Daoy (cell line): Measurements from ENCODE around the gene NEK6. TPM values are rescaled to one million over a fixed set of nuclear protein-coding genes. Genes with fewer than 3 reads are reported as not detected.

Experiments used
- DNase-seq: peaks from one replicate; pipeline ENCODE4 v3.0.0-alpha.2; 2015; ENCODE audit warnings: low read depth
- total RNA-seq: library from RNA; depleted of rRNA; stranded (reverse); fragments of >200 nt; shearing (Covaris generic); gene quantifications from 2 replicates; pipeline ENCODE4 v1.2.3, GENCODE V29; 2014

The NEK6 gene
- total RNA-seq, 1 experiment from 2014 or later: 41.9 TPM

- no peak for DNase-seq
Measured at GRCh38 chr9:124321416-124321815, 63.7 kb downstream of the NEK6 start.

GRCh38 chr9:124321935-124322334 is 64.2 kb downstream of the NEK6 start:
- DNase-seq: no peak

- DNase-seq: no peak
Measured at GRCh38 chr9:124322618-124323432, 65.1 kb downstream of the NEK6 start.

- no peak for DNase-seq
Measured at GRCh38 chr9:124323904-124324303, 66.2 kb downstream of the NEK6 start.

GRCh38 chr9:124325816-124326215 is 68.1 kb downstream of the NEK6 start:
- no peak for DNase-seq

GRCh38 chr9:124326378-124326777 is 68.6 kb downstream of the NEK6 start:
- DNase-seq: no peak

GRCh38 chr9:124327491-124327890 is 69.7 kb downstream of the NEK6 start:
- no peak for DNase-seq

- DNase-seq: no peak
Measured at GRCh38 chr9:124328285-124328684, 70.5 kb downstream of the NEK6 start.

GRCh38 chr9:124329206-124329792 is 71.5 kb downstream of the NEK6 start:
- DNase-seq: no peak

- no peak for DNase-seq
Measured at GRCh38 chr9:124330011-124330697, 72.4 kb downstream of the NEK6 start.

GRCh38 chr9:124331580-124331979 is 73.8 kb downstream of the NEK6 start:
- no peak for DNase-seq

GRCh38 chr9:124332361-124333202 is 74.8 kb downstream of the NEK6 start:
- DNase-seq: no peak

GRCh38 chr9:124333203-124333579 is 75.4 kb downstream of the NEK6 start:
- DNase-seq: no peak

GRCh38 chr9:124334568-124335319 is 77.0 kb downstream of the NEK6 start:
- DNase-seq: no peak

- no peak for DNase-seq
Measured at GRCh38 chr9:124335320-124335707, 77.6 kb downstream of the NEK6 start.

- DNase-seq: no peak
Measured at GRCh38 chr9:124337562-124337961, 79.8 kb downstream of the NEK6 start.

GRCh38 chr9:124339603-124340146 is 81.9 kb downstream of the NEK6 start:
- DNase-seq: no peak

GRCh38 chr9:124340219-124341069 is 82.7 kb downstream of the NEK6 start:
- DNase-seq: no peak

GRCh38 chr9:124341455-124342170 is 83.9 kb downstream of the NEK6 start:
- DNase-seq: no peak
